Stimulated activated CD8-positive, alpha-beta memory T cell treated with anti-CD3 and anti-CD28 coated beads, Interleukin-12 subunit alpha, Interleukin-12 subunit beta, amount 100 ng/mL, for 24 hours (primary cell): ENCODE results near the gene SLC47A2.

ENCODE experiments used
- DNase-seq: peaks from one replicate; pipeline ENCODE4 v3.0.0-alpha.2; 2020; ENCODE audit errors: extremely low read depth

The SLC47A2 gene

GRCh38 chr17:19728084-19728495 lies 11.7 kb upstream of the SLC47A2 start:
- no peak for DNase-seq

- no peak for DNase-seq
Measured at GRCh38 chr17:19727501-19728078, 11.2 kb upstream of the SLC47A2 start.

- no peak for DNase-seq
Measured at GRCh38 chr17:19726631-19727376, 10.4 kb upstream of the SLC47A2 start.

- DNase-seq = no peak
Measured at GRCh38 chr17:19725486-19725885, 9.1 kb upstream of the SLC47A2 start.

DNA sequence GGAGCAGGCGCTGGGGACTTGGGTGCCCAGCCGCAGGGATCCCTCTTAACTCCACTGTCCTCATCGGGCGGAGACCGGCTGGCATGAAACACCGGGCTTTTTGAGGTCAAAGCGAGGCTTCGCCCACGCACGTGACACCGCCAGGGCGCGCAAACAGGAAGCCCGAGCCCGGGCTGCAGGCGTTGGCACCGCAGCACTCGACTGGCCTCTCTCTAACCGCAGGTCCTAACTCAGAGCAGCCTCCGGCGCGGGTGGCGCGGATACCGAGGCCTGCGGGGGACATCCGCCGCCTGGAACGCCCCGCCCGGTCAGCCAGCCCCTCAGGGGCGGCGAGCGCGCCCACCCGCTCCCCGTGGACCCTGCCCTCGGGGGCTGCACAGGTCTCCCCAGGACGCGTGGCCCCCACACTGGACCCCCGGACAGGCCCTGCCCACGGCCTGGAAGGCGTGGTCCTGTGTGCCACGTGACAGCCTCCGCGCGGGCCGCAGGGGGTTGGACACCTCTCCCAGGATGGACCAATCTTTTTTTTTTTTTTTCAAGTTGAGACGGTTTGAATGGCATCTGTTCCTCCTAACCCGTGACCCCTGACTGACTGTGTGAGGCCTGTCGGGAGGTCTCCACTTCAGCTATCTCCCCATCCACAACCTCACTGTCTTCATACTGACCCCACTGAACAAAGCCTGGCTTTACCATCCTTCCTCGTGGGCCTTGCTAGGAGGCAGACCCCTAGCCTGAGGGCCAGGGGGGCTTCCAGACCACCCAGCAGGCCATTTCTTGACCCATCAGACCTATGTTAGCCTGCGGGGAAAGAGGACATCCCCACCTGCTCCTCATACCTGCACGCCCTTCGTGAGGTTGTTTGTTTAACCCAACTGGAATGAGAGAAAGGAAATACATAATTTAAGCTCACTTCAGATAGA lies 8.4 kb upstream of the SLC47A2 start:
- no peak for DNase-seq

DNA sequence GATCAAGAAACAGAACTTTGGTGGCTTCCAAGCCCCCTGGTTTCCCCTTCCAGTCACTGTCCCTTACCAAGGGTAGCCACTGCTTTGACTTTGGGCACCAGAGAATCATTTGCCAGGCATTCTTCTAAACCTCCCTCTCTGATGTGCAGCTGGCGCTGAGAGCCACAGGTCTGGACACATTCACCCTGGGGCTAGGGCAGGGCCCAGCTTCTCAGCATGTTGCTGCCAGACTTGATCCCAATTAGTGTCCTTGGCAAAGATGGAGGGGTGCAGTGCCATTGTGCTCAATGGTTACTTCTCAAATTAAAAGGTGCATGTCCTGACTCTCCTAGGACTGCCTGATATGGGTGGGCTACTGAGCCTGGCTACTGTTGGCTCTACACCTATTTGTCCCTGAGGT lies 7.6 kb upstream of the SLC47A2 start:
- no peak for DNase-seq

DNA sequence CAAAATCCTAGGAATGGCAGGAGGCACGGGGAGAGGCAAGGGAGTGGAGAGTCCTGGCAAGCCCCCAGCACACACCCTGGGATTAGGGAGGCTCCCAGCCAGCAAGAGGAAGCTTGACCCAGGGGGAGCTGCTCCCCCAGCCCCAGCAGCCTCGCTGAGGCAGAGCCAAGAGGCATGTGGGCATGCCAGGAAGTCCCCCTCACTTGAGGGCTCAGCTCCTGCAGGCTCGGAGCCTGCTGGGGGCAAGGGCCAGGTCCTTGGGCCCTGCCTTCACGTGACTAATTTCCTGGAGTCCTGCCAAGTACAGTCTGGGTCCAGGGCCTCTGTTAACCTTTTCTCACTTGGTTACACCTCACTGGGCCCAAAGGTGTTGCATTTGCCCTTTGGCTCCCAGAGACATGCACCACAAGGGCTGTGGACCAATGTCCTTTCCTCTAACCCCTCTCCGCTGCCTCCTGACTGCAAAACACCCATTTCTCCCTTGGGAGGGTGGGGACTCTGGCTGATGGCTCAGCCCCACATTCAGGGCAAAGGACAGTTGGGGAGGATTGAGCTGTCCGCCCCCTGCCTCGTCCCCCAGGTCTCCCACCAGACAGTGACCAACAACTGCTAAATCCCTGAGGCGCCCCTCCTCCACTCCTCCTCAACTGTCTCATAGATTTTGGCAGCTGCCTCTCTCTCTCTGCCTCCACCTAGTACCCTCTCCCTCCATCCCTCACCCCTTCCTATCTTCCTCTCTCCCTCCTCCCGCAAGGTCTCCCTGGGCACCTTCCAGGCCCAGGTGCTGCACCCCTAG lies 4.4 kb upstream of the SLC47A2 start:
- no peak for DNase-seq

- DNase-seq = no peak
Measured at GRCh38 chr17:19720210-19720475, 3.8 kb upstream of the SLC47A2 start.

GRCh38 chr17:19719355-19720209 lies 3.2 kb upstream of the SLC47A2 start:
- no peak for DNase-seq

- DNase-seq = no peak
Measured at GRCh38 chr17:19718613-19719354, 2.4 kb upstream of the SLC47A2 start.

- no peak for DNase-seq
Measured at GRCh38 chr17:19718041-19718612, 1.7 kb upstream of the SLC47A2 start.

GRCh38 chr17:19717411-19717908 lies 1.1 kb upstream of the SLC47A2 start:
- DNase-seq = no peak

DNA sequence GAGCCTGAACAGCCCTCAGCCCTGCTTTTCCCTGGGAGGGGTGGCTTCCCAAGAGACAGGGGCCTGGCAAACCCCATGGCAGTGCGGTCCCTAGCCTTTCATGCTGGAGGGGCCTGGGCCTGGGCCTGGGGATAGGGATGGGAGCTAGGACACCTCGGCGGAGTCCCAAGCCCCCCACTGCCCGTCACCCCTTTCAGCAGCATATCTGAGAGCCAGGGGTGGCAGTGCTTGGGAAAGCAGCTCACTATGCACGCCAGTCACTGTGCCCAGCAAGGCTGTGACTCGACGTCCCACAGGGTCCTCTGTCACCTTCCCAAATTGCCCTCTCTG lies 612 bp upstream of the SLC47A2 start:
- no peak for DNase-seq

DNA sequence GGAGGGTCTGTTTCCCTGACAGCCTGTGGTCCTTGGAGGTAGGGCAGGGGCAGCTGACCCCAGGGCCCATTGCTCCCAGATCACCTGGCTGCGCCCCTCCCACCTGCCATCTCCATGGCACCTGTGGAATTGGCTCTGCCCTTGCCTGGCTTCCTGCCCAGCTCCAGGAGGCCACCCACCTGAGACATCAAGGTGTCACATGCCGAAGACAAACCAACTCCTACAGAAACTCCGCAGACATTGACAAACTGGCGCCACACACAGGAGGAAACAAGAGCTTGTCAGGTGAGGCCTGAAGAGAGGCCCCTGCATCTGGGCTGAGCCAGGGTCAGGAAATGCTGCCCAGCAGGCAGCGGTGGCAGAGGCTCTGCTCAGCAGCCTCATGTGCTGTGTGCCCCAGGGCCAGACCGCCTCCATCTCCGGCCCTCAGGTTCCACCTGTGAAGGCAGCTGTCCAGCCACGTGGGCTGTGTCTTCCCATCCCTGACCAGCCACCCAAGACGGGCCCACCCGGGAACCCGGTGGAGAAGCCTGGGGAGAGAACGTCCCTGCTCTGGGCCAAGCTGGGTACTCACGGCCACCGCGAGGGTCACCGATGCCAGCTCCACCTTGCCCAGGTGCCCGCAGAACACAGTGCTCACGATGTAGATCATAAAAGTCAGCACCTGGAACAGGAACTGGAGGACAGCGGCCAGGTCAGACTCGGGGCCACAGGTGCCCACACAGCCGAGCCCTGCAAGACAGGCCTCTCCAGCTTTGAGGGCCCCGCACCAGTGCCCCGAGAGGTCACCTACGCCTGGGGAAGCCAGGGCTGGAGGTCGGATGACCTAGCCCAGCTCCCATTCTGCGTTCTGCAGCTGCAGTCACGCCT lies 1.6 kb downstream of the SLC47A2 start:
- DNase-seq = no peak

DNA sequence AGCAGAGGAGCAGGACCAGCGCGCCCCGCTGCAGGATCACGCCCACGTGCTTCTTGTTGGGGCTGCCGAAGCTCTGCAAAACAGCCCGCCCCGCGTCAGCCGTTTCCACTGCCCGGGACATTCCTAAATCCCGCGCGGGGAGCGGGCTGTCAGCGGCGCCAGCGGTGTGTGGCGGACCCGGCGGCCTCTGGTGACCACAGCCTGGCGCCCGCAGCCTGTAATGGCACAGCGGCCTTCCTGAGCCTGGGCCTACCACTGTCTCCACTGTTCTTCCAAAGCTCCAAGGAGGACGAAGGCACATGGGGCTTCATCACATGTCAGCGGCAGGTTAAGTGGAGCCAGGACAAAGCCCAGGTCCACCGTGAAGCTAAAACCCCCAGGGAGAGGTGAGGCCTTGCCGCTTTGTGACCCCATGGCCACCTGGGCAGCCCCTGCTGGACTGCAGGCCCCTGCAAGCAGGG lies 2.5 kb downstream of the SLC47A2 start:
- no peak for DNase-seq

DNA sequence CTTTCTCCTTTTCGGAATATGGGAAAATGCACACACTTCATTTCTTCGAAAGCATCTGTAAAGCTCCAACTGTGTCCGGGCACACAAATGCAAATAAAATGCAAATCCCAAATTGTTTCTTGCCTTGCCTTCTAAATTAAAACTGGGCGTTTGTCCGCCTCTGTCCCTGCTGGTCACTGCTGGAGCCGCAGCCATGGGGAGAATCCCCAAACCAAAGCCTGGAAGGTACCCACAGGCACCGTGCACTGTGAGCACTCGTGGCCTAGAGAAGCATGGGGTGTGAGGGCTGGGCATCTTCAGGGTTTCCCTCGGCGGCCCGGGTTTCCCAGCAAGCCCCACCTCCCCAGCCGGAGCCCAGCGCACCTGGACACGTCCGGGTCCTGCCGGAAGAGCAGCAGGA lies 2.9 kb downstream of the SLC47A2 start:
- no peak for DNase-seq

- DNase-seq = no peak
Measured at GRCh38 chr17:19712436-19713004, 3.9 kb downstream of the SLC47A2 start.

DNA sequence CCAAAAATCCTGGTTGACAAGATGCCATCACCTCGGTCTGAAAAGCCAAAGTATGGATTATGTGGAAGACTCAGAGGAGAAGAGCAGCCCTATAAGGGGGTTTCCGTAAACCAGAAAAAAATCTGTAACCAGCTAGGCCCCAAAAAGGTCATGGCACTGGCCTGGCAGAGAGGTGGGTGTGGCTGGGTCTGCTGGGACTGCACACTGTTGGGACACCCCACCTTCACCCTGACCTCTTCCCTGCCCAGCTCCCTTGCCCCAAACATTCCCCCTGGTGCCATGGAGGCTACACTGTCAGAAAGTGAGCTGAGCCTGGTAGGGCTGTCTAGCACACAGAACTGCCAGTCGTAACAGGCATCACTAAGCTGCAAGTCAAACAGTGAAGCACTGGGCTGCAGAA lies 6.5 kb downstream of the SLC47A2 start:
- DNase-seq = no peak
